Measurements from ENCODE around the gene TRIM62. TPM values are rescaled to one million over a fixed set of nuclear protein-coding genes. Genes with fewer than 3 reads are reported as not detected.
"Not testable (repeated sequence)": the region's sequence is repeated elsewhere in the genome, so short reads cannot be mapped to it uniquely, and the experiment has no call there.

TRIM62 gene
- total RNA-seq, 1 donor from 2014 or later, result 0.48 TPM

GRCh38 chr1:33111965-33112364 lies 69.9 kb downstream of the TRIM62 start:
- DNase-seq (ENCODE audit: low spot score), result peak; percentile 19

GRCh38 chr1:33110477-33110876 lies 71.4 kb downstream of the TRIM62 start:
- no peak for DNase-seq (ENCODE audit: low spot score)

GRCh38 chr1:33100119-33100415 lies 81.8 kb downstream of the TRIM62 start:
- not testable (repeated sequence) for DNase-seq (ENCODE audit: low spot score)

- DNase-seq (ENCODE audit: low spot score), result peak; percentile 75
Measured at GRCh38 chr1:33099290-33100118, 82.3 kb downstream of the TRIM62 start.

GRCh38 chr1:33098371-33098770 lies 83.5 kb downstream of the TRIM62 start:
- peak; percentile 48 for DNase-seq (ENCODE audit: low spot score)

GRCh38 chr1:33097762-33098161 lies 84.1 kb downstream of the TRIM62 start:
- DNase-seq (ENCODE audit: low spot score), result no peak

- no peak for DNase-seq (ENCODE audit: low spot score)
Measured at GRCh38 chr1:33097137-33097611, 84.7 kb downstream of the TRIM62 start.

- peak; percentile 52 for DNase-seq (ENCODE audit: low spot score)
Measured at GRCh38 chr1:33096363-33097005, 85.4 kb downstream of the TRIM62 start.

Other genes with a start within 250 kb of the TRIM62 start
- gene RNF19B, start 217.2 kb downstream of the TRIM62 start, total RNA-seq (ENCODE audit: insufficient read depth, low replicate concordance), result 12.3 TPM
- 82.6 TPM for gene AK2, start 145.2 kb downstream of the TRIM62 start, total RNA-seq (ENCODE audit: insufficient read depth, low replicate concordance)
- gene AZIN2, start 100.9 kb downstream of the TRIM62 start, total RNA-seq (ENCODE audit: insufficient read depth, low replicate concordance), result 4.6 TPM
- gene ZNF362, start 74.4 kb upstream of the TRIM62 start, total RNA-seq (ENCODE audit: insufficient read depth, low replicate concordance), result 10.1 TPM
- not detected for gene A3GALT2, start 139.1 kb upstream of the TRIM62 start, total RNA-seq (ENCODE audit: insufficient read depth, low replicate concordance)
- 56.6 TPM for gene PHC2, start 249.1 kb upstream of the TRIM62 start, total RNA-seq (ENCODE audit: insufficient read depth, low replicate concordance)

Measured in umbilical cord (tissue), 2 donors.